GM12878 (cell line): ENCODE data around the gene NAP1L1. TPM values are rescaled to one million over a fixed set of nuclear protein-coding genes. Genes with fewer than 3 reads are reported as not detected.
A peak's percentile ranks its signal among the peaks of the same experiment; 100 is the strongest.

Experiments used
- ATAC-seq: fragments of 200-7000 bp; cut with Tn5 transposase; 3 replicates; pipeline ENCODE4 v1.9.1; 2020; ENCODE audit warnings: mild to moderate bottlenecking, moderate library complexity
- BruUV-seq: library from RNA; stranded (reverse); fragments of 400-500 nt; replicated peaks from 2 replicates; lab custom pipeline; 2021; lab: Mats Ljungman, UMichigan
- CTCF ChIA-PET: fragments of 300-600 bp; sonication (Branson Sonifier 250); formaldehyde crosslinking; extraction: SDS; loops from one replicate; lab custom pipeline; 2021; ENCODE audit warnings: inconsistent platforms; lab: Yijun Ruan, JAX
- POLR2A ChIA-PET: fragments of 350-600 bp; formaldehyde crosslinking; extraction: SDS; loops from one replicate; lab custom pipeline; 2021; ENCODE audit warnings: inconsistent platforms; lab: Charles Lee
- RAD21 ChIA-PET: fragments of 300-600 bp; sonication (Branson Sonifier 250); formaldehyde crosslinking; loops from one replicate; lab custom pipeline; 2023; ENCODE audit warnings: antibody characterized with exemption; ENCODE audit not compliant: unreplicated experiment; lab: Charles Lee
- SMC1A ChIA-PET: fragments of 300-600 bp; sonication (Branson Sonifier 250); formaldehyde crosslinking; loops from one replicate; lab custom pipeline; 2023; ENCODE audit not compliant: unreplicated experiment, uncharacterized antibody; lab: Charles Lee
- DNase-seq: peaks from one replicate; pipeline ENCODE4 v3.0.0-alpha.2; 2011; ENCODE audit warnings: low read depth, low spot score
- FAIRE-seq: peaks from 3 replicates; lab custom pipeline; 2011; peaks lifted over from hg19 to GRCh38; lab: Jason Lieb, UNC
- H2AFZ ChIP-seq: 2 replicates; pipeline ENCODE4 v1.6.0; 2011; ENCODE audit warnings: low read depth, low read length, control low read depth; ENCODE audit not compliant: control insufficient read depth
- H3K27ac ChIP-seq: 2 replicates; pipeline ENCODE4 v1.5.1; 2011; ENCODE audit warnings: control low read depth; ENCODE audit not compliant: control insufficient read depth, insufficient read depth
- H3K27me3 ChIP-seq, 2 experiments: replicated peaks in 1 of 2; 2 replicates each; pipeline versions ENCODE4 v1.6.0 to v1.6.1; 2011; ENCODE audit warnings: low read length in 1 of 2; ENCODE audit not compliant: control insufficient read depth in 2 of 2, insufficient read depth in 2 of 2
- H3K36me3 ChIP-seq, 2 experiments: 2 replicates each; pipeline ENCODE4 v1.5.1; 2011; ENCODE audit warnings: low read length in 1 of 2; ENCODE audit not compliant: control insufficient read depth in 2 of 2, insufficient read depth in 2 of 2
- H3K4me1 ChIP-seq: 2 replicates; pipeline ENCODE4 v1.6.1; 2011; ENCODE audit warnings: mild to moderate bottlenecking, low read length, moderate library complexity, mixed read lengths; ENCODE audit not compliant: control insufficient read depth, insufficient read depth
- H3K4me2 ChIP-seq: 2 replicates; pipeline ENCODE4 v1.6.0; 2011; ENCODE audit warnings: control low read depth; ENCODE audit not compliant: control insufficient read depth, insufficient read depth
- H3K4me3 ChIP-seq: fragments of 200-600 bp; sonication (generic); 2 replicates; pipeline ENCODE4 v1.5.1; 2016
- H3K79me2 ChIP-seq: 2 replicates; pipeline ENCODE4 v1.6.0; 2011; ENCODE audit warnings: low read length; ENCODE audit not compliant: control insufficient read depth, insufficient read depth
- H3K9ac ChIP-seq: 2 replicates; pipeline ENCODE4 v1.8.0; 2011; ENCODE audit warnings: low read length, control low read depth, mixed read lengths; ENCODE audit not compliant: control insufficient read depth, insufficient read depth
- H3K9me3 ChIP-seq: replicated peaks from 3 replicates; pipeline ENCODE4 v1.5.1; 2011; ENCODE audit warnings: mild to moderate bottlenecking, low read length; ENCODE audit not compliant: control insufficient read depth, insufficient read depth
- H4K20me1 ChIP-seq: 2 replicates; pipeline ENCODE4 v1.6.0; 2011; ENCODE audit not compliant: control insufficient read depth, insufficient read depth
- FOXM1 ChIP-seq: IDR thresholded peaks from 2 replicates; pipeline ENCODE4 v1.6.1; 2012; ENCODE audit warnings: low read depth, mild to moderate bottlenecking, inconsistent platforms, low read length, moderate library complexity
- HCFC1 ChIP-seq: fragments of 150-350 bp; IDR thresholded peaks from 2 replicates; pipeline ENCODE4 v1.6.1; 2014; ENCODE audit warnings: low read length
- HDAC2 ChIP-seq: fragments of 200-600 bp; sonication (generic); IDR thresholded peaks from 2 replicates; pipeline ENCODE4 v1.6.1; 2017
- IRF4 ChIP-seq: IDR thresholded peaks from 2 replicates; pipeline ENCODE4 v1.6.1; 2011; ENCODE audit warnings: low read depth, low read length
- KLF5 ChIP-seq: fragments of 450-650 bp; IDR thresholded peaks from 2 replicates; pipeline ENCODE4 v1.6.1; 2014; ENCODE audit warnings: mild to moderate bottlenecking; ENCODE audit not compliant: partially characterized antibody
- MLLT1 ChIP-seq: fragments of 450-650 bp; IDR thresholded peaks from 2 replicates; pipeline ENCODE4 v1.6.1; 2016; ENCODE audit warnings: mild to moderate bottlenecking
- MYC ChIP-seq: IDR thresholded peaks from 2 replicates; pipeline ENCODE4 v1.6.1; 2011; ENCODE audit warnings: mild to moderate bottlenecking, low read length, moderate library complexity, inconsistent platforms; ENCODE audit not compliant: insufficient read depth, insufficient replicate concordance, insufficient read length, severe bottlenecking
- PRDM15 ChIP-seq: fragments of 450-650 bp; formaldehyde crosslinking; IDR thresholded peaks from 2 replicates; pipeline ENCODE4 v1.4.0; 2020; ENCODE audit warnings: mild to moderate bottlenecking, moderate library complexity
- RAD21 ChIP-seq: IDR thresholded peaks from 2 replicates; pipeline ENCODE4 v1.6.1; 2011; ENCODE audit warnings: mild to moderate bottlenecking, low read depth, low read length, moderate library complexity; ENCODE audit not compliant: insufficient read depth
- SMARCA5 ChIP-seq: fragments of 450-650 bp; IDR thresholded peaks from 2 replicates; pipeline ENCODE4 v1.6.1; 2017; ENCODE audit warnings: mild to moderate bottlenecking
- SMC3 ChIP-seq: IDR thresholded peaks from 2 replicates; pipeline ENCODE4 v1.6.1; 2011; ENCODE audit warnings: low read length, improper control_type of control experiment, borderline replicate concordance
- TCF12 ChIP-seq: IDR thresholded peaks from 2 replicates; pipeline ENCODE4 v1.6.1; 2011; ENCODE audit warnings: low read depth, mild to moderate bottlenecking, low read length
- YY1 ChIP-seq: IDR thresholded peaks from 2 replicates; pipeline ENCODE4 v1.6.1; 2011; ENCODE audit warnings: low read depth, mild to moderate bottlenecking, low read length
- WGBS: methylation state at CpG from one replicate; pipeline ENCODE4 v1.1.6; 2016; ENCODE audit warnings: low lambda C conversion rate; ENCODE audit not compliant: insufficient replicate concordance, insufficient coverage; ENCODE audit errors: missing lambda C conversion rate; 5-methylcytosine and 5-hydroxymethylcytosine counted together
- in situ Hi-C: fragments of 300-500 bp; cut with MboI; formaldehyde crosslinking; loops from 9 replicates; pipeline ENCODE4 v1.14.3; 2018; ENCODE audit warnings: mixed read lengths
- intact Hi-C: fragments of 100-400 bp; cut with micrococcal nuclease; formaldehyde crosslinking; loops from one replicate; pipeline ENCODE4 v1.14.2; 2022; ENCODE audit not compliant: unreplicated experiment
- polyA plus RNA-seq, 11 experiments: library from polyadenylated mRNA; depleted of rRNA in 4 of 11; unstranded in 6 of 11; stranded (reverse) in 5 of 11; fragments of >200 nt; fragmentation: Nextera tagmentation in 4 of 11; fragmentation: Illumina TruSeq in 1 of 11; extraction: Ambion mirVana in 4 of 11; extraction: Trizol in 1 of 11; gene quantifications; 1 replicate in 1 of 11; 2 replicates in 10 of 11; pipeline versions ENCODE4 v1.2.1 to v1.2.3, GENCODE V29; 2011 to 2016; ENCODE audit warnings: inconsistent platforms in 2 of 11, missing spikeins in 2 of 11, low read depth in 1 of 11
- total RNA-seq, 4 experiments: library from RNA; depleted of rRNA in 3 of 4; stranded (reverse); fragments of >200 nt in 3 of 4; fragmentation: Illumina TruSeq in 1 of 4; extraction: Trizol in 1 of 4; gene quantifications; 2 replicates each; pipeline versions ENCODE4 v1.2.1 to v1.2.3, GENCODE V29; 2013 to 2021
- TF ChIP-seq, protein P1 (sequence below): fragments of 450-650 bp; IDR thresholded peaks from 2 replicates; pipeline ENCODE4 v1.6.1; 2016; ENCODE audit warnings: mild to moderate bottlenecking

Gene NAP1L1
- total and polyA plus RNA-seq, 10 of the 15 experiments (the other 5 are each of a cell fraction or from before 2014, with no cell fraction given) = 256 to 1,036 (median 536) TPM

DNA sequence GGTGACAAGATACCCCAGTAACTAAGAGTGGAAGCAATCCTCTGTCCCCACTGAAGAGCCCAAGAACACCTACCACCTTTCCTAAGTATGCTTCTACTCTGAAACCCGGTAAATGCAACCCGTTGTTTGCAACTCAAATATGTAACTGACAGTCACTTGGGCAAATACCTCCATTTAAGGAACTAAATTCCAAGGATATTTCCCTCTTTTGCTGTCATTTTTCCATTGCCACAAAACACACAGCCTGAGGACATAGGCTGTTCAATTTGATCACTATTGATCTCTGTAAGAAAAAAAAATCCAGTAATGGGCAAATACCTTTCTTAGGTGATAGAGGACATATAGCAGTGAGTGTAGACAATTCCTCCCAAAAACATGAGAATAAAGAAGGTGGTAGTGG is 46.3 kb downstream of the NAP1L1 start (continued):
- TF ChIP-seq, protein P1, sequence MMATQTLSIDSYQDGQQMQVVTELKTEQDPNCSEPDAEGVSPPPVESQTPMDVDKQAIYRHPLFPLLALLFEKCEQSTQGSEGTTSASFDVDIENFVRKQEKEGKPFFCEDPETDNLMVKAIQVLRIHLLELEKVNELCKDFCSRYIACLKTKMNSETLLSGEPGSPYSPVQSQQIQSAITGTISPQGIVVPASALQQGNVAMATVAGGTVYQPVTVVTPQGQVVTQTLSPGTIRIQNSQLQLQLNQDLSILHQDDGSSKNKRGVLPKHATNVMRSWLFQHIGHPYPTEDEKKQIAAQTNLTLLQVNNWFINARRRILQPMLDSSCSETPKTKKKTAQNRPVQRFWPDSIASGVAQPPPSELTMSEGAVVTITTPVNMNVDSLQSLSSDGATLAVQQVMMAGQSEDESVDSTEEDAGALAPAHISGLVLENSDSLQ = no peak
- TF ChIP-seq PRDM15 (CRISPR knock-in tag) (no peak), HCFC1 (no peak)

DNA sequence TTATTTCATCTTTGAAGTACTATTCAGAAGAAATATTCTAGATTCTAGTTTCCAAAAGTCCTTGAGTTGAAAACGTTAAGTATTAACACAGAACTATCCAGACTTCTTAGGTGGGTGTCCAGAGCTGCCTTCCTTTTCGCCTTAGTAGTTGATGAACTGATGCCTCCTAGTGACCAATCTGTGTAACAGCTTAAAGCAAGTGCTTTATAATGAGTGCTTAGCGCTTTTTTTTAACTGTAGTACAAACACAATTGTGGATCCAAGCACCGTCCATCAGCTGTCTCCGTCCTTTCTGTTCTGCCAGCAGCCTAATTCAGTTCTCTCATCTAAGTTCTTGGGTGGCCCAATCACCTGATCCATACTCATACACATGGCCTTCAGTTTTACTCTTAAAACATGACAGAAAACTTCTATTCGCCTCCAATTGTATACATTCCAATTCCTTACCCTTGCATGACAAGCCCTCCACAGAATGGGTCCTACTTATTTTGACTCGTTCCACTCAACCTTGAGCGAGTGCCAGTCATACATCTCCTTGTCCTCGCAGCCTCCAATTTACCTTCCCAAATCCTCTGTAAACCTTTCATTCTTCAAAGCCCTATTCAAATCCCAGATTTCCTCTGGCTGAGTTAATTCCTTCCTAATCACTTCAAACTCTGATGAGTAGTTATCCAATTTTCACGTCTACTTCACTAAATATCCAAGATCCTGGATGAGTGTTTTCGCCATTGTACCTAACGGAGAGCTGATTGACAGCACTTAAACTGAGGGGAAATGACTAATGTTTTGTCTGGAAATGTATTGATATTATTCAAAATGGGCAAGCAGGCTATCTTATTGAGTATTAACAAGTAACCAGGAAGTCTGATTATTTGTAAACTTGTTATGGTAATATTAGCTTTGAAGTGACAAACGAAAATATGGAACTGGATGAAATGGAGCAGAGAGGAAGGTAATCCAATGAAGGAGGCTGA is 47.1 kb downstream of the NAP1L1 start:
- no TSS peak for BruUV-seq
- 26% methylated on average over 13 of the region's 13 CpGs for WGBS
- POLR2A ChIA-PET = interaction anchor here (0.6 kb wide), 1 partner anchor 148 kb away, joined by 7 read pairs; no protein-coding TSS in a partner anchor
- TF ChIP-seq IRF4 = 0 out of 2 replicates have a peak, but pooled peaks have one; percentile 17
- TF ChIP-seq RAD21 = peak; percentile 96
- TF ChIP-seq FOXM1 = peak; percentile 32; the same call in 1 of the 2 replicates
- no peak for TF ChIP-seq HDAC2
- TF ChIP-seq TCF12 = no peak
- TF ChIP-seq MLLT1 = no peak
- TF ChIP-seq SMARCA5 = 0 out of 2 replicates have a peak, but pooled peaks have one; percentile 43
- TF ChIP-seq MYC = no peak
- no peak for TF ChIP-seq KLF5
- TF ChIP-seq YY1 = peak; percentile 48
- TF ChIP-seq SMC3 = peak; percentile 93

More for the DNA sequence above, 47.1 kb downstream of the NAP1L1 start:
- intact Hi-C loops (loop anchor here (1.0 kb wide), 3 partner anchors 477 to 703 kb away; partner anchors contain the start of gene GLIPR1L1), in situ Hi-C loops (loop anchor here (5.0 kb wide), 2 partner anchors 510 to 705 kb away; partner anchors contain the start of genes CAPS2 and GLIPR1L1)
- Histone ChIP-seq H3K4me3 (no peak overlapping the region), H3K4me2 (no peak overlapping the region), H3K4me1 (peaks cover 5% of the 10 kb centered on the region), H4K20me1 (no peaks in the 10 kb centered on the region), H3K79me2 (no peaks in the 10 kb centered on the region), H3K9ac (no peak overlapping the region), H2AFZ (no peak overlapping the region), H3K9me3 (no peaks in the 10 kb centered on the region), H3K27ac (no peak overlapping the region), H3K27me3 (no peaks in the 10 kb centered on the region), H3K36me3 (peaks cover 0 to 3% of the 10 kb centered on the region in 2 experiments; a peak in 1 of 4 replicates)
- FAIRE-seq (peak; percentile 95), ATAC-seq (peak; percentile 68), DNase-seq (peak; percentile 34)
- SMC1A ChIA-PET = interaction anchor here (0.6 to 16.5 kb wide), 39 partner anchors 9 to 703 kb away, joined by 3 to 268 read pairs (median 4); partner anchors contain the start of genes GLIPR1L1 and KRR1
- CTCF ChIA-PET = interaction anchor here (0.7 to 5.6 kb wide), 45 partner anchors 9 to 557 kb away, joined by 3 to 131 read pairs (median 4); partner anchors contain the start of genes GLIPR1 and KRR1
- RAD21 ChIA-PET = interaction anchor here (0.6 to 3.8 kb wide), 35 partner anchors 10 to 708 kb away, joined by 3 to 55 read pairs (median 4); partner anchors contain the start of genes BBS10, CAPS2, GLIPR1L1 and KRR1
